Measurements from ENCODE around the gene DEFB127.

- TF ChIP-seq GATA2 (IDR thresholded peaks at IDR 0.05; ENCODE audit: low read depth, low read length): no peak
- no peak for TF ChIP-seq GATA3 (IDR thresholded peaks at IDR 0.05; ENCODE audit: low read depth, low read length)
Measured at GRCh38 chr20:198225-198624, 41.0 kb downstream of the DEFB127 start.

Data from SH-SY5Y (cell line).